HL-60 (cell line): Measurements from ENCODE around the gene SLC12A1.

Experiments
- GABPA ChIP-seq: IDR thresholded peaks from 2 replicates; pipeline ENCODE4 v1.6.1; 2012; ENCODE audit warnings: low read depth
- TF ChIP-seq, protein P1 (sequence below): IDR thresholded peaks from one replicate; pipeline ENCODE4 v1.5.1; 2011; ENCODE audit warnings: low read length, control low read depth, inconsistent platforms; ENCODE audit not compliant: insufficient read depth

DNA sequence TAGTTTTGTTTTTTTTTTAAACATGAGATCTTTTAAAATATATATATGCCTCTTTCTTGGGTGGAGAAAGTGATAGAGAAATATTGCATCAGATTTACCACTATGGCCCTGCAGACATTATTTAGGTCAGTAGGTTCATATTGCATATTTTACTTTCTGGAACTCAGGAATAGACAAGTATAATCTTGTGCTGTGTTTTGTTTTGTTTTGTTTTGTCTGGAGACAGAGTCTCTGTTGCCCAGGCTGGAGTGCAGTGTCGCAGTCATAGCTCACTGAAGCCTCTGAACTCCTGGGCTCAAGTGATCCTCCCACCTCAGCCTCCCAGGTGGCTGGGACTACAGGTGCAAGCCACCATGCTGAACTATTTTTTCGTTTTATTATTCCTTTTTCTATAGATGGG, 103.6 kb downstream of the SLC12A1 start:
- TF ChIP-seq, protein P1, sequence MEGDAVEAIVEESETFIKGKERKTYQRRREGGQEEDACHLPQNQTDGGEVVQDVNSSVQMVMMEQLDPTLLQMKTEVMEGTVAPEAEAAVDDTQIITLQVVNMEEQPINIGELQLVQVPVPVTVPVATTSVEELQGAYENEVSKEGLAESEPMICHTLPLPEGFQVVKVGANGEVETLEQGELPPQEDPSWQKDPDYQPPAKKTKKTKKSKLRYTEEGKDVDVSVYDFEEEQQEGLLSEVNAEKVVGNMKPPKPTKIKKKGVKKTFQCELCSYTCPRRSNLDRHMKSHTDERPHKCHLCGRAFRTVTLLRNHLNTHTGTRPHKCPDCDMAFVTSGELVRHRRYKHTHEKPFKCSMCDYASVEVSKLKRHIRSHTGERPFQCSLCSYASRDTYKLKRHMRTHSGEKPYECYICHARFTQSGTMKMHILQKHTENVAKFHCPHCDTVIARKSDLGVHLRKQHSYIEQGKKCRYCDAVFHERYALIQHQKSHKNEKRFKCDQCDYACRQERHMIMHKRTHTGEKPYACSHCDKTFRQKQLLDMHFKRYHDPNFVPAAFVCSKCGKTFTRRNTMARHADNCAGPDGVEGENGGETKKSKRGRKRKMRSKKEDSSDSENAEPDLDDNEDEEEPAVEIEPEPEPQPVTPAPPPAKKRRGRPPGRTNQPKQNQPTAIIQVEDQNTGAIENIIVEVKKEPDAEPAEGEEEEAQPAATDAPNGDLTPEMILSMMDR = no peak
- TF ChIP-seq GABPA = no peak
